IMR-90 (cell line): ENCODE results near the gene CXCR6. TPM values are rescaled to one million over a fixed set of nuclear protein-coding genes. Genes with fewer than 3 reads are reported as not detected.

Experiments used
- ATAC-seq: fragments of 200-7000 bp; cut with Tn5 transposase; 2 replicates; pipeline ENCODE4 v1.9.1; 2020; ENCODE audit warnings: low read depth, mild to moderate bottlenecking, moderate library complexity
- BruUV-seq: library from RNA; stranded (reverse); fragments of 400-500 nt; replicated peaks from 2 replicates; lab custom pipeline; 2021; lab: Mats Ljungman, UMichigan
- CTCF ChIA-PET: fragments of 300-600 bp; formaldehyde crosslinking; extraction: SDS; loops from one replicate; lab custom pipeline; 2021; ENCODE audit warnings: antibody characterized with exemption; lab: Yijun Ruan, JAX
- POLR2A ChIA-PET: fragments of 300-600 bp; sonication (Branson Sonifier 250); formaldehyde crosslinking; loops from one replicate; lab custom pipeline; 2022; ENCODE audit warnings: antibody characterized with exemption; ENCODE audit not compliant: unreplicated experiment; lab: Charles Lee
- DNase-seq: peaks from one replicate; pipeline ENCODE4 v3.0.0; 2013
- H2AFZ ChIP-seq: replicated peaks from 2 replicates; pipeline ENCODE3; 2013; ENCODE audit warnings: low read length, mild to moderate bottlenecking; ENCODE audit not compliant: poor library complexity
- H2AK5ac ChIP-seq: 2 replicates; pipeline ENCODE4 v1.6.1; 2013; ENCODE audit warnings: low read depth, low read length, inconsistent platforms
- H2AK9ac ChIP-seq: replicated peaks from 2 replicates; pipeline ENCODE3; 2013; ENCODE audit warnings: mild to moderate bottlenecking, low read depth, low read length, moderate library complexity; ENCODE audit not compliant: poor library complexity
- H2BK120ac ChIP-seq: 2 replicates; pipeline ENCODE4 v1.6.1; 2013; ENCODE audit warnings: low read depth, low read length, inconsistent platforms
- H2BK15ac ChIP-seq: 3 replicates; pipeline ENCODE4 v1.6.1; 2013; ENCODE audit warnings: low read depth, low read length, inconsistent platforms
- H2BK20ac ChIP-seq: 2 replicates; pipeline ENCODE4 v1.6.1; 2013; ENCODE audit warnings: low read depth, mild to moderate bottlenecking, inconsistent platforms, low read length, moderate library complexity
- H2BK5ac ChIP-seq: 2 replicates; pipeline ENCODE4 v1.6.1; 2013; ENCODE audit warnings: mild to moderate bottlenecking, low read depth, low read length, inconsistent platforms; ENCODE audit not compliant: poor library complexity, severe bottlenecking
- H3K14ac ChIP-seq: replicated peaks from 2 replicates; pipeline ENCODE4 v1.6.1; 2013; ENCODE audit warnings: low read depth, low read length, inconsistent platforms
- H3K18ac ChIP-seq: 2 replicates; pipeline ENCODE4 v1.6.1; 2013; ENCODE audit warnings: low read depth, low read length, control low read depth
- H3K23ac ChIP-seq: 2 replicates; pipeline ENCODE4 v1.6.1; 2013; ENCODE audit warnings: low read depth, low read length, inconsistent platforms
- H3K27ac ChIP-seq: 2 replicates; pipeline ENCODE4 v1.5.1; 2013; ENCODE audit warnings: mild to moderate bottlenecking, control low read depth, low read length; ENCODE audit not compliant: insufficient read depth
- H3K27me3 ChIP-seq: 2 replicates; pipeline ENCODE4 v1.6.1; 2013; ENCODE audit warnings: low read length; ENCODE audit not compliant: control insufficient read depth, insufficient read depth
- H3K36me3 ChIP-seq: 2 replicates; pipeline ENCODE4 v1.6.1; 2013; ENCODE audit warnings: low read length, mixed read lengths; ENCODE audit not compliant: control insufficient read depth, insufficient read depth
- H3K4ac ChIP-seq: 2 replicates; pipeline ENCODE4 v1.6.1; 2013; ENCODE audit warnings: low read depth, low read length, inconsistent platforms
- H3K4me1 ChIP-seq: 2 replicates; pipeline ENCODE4 v1.6.1; 2013; ENCODE audit warnings: low read length, mixed read lengths; ENCODE audit not compliant: control insufficient read depth, insufficient read depth
- H3K4me2 ChIP-seq: 2 replicates; pipeline ENCODE4 v1.6.1; 2013; ENCODE audit warnings: low read depth, mild to moderate bottlenecking, control low read depth, low read length, moderate library complexity
- H3K4me3 ChIP-seq: 2 replicates; pipeline ENCODE4 v1.5.1; 2013; ENCODE audit warnings: low read depth, mild to moderate bottlenecking, control low read depth, low read length, moderate library complexity; ENCODE audit not compliant: insufficient read depth
- H3K56ac ChIP-seq: 2 replicates; pipeline ENCODE4 v1.6.1; 2013; ENCODE audit warnings: low read length, inconsistent platforms; ENCODE audit not compliant: insufficient read depth; ENCODE audit errors: extremely low read depth
- H3K79me1 ChIP-seq, 2 experiments: 2 replicates each; pipeline ENCODE4 v1.6.1; 2013; ENCODE audit warnings: low read length in 2 of 2, inconsistent platforms in 1 of 2, low read depth in 1 of 2
- H3K9ac ChIP-seq: 2 replicates; pipeline ENCODE4 v1.6.1; 2013; ENCODE audit warnings: low read depth, low read length, control low read depth
- H3K9me1 ChIP-seq: 2 replicates; pipeline ENCODE4 v1.6.1; 2013; ENCODE audit warnings: low read length, inconsistent platforms; ENCODE audit not compliant: insufficient read depth
- H3K9me3 ChIP-seq: 2 replicates; pipeline ENCODE4 v1.6.1; 2013; ENCODE audit warnings: low read length; ENCODE audit not compliant: control insufficient read depth, insufficient read depth
- H4K20me1 ChIP-seq: 2 replicates; pipeline ENCODE4 v1.6.1; 2013; ENCODE audit warnings: low read length, inconsistent platforms; ENCODE audit not compliant: insufficient read depth
- H4K5ac ChIP-seq: 2 replicates; pipeline ENCODE4 v1.6.1; 2013; ENCODE audit warnings: mild to moderate bottlenecking, low read depth, low read length, control low read depth
- H4K8ac ChIP-seq, 2 experiments: 2 replicates each; pipeline ENCODE4 v1.6.1; 2013; ENCODE audit warnings: low read depth in 2 of 2, low read length in 2 of 2, control low read depth in 1 of 2, inconsistent platforms in 1 of 2
- H4K91ac ChIP-seq: 2 replicates; pipeline ENCODE4 v1.6.1; 2013; ENCODE audit warnings: low read depth, low read length, inconsistent platforms; ENCODE audit not compliant: insufficient read depth
- BHLHE40 ChIP-seq: fragments of 150-350 bp; IDR thresholded peaks from 2 replicates; pipeline ENCODE4 v1.6.1; 2016; ENCODE audit warnings: mild to moderate bottlenecking, low read depth, low read length
- CEBPB ChIP-seq: IDR thresholded peaks from 2 replicates; pipeline ENCODE4 v1.6.1; 2012; ENCODE audit warnings: low read depth, low read length, improper control_type of control experiment
- CHD1 ChIP-seq: IDR thresholded peaks from 2 replicates; pipeline ENCODE4 v1.6.1; 2012; ENCODE audit warnings: low read depth, low read length, improper control_type of control experiment
- FOS ChIP-seq: fragments of 150-350 bp; IDR thresholded peaks from 2 replicates; pipeline ENCODE4 v1.6.1; 2016; ENCODE audit warnings: low read depth, low read length
- MAFK ChIP-seq: IDR thresholded peaks from 2 replicates; pipeline ENCODE4 v1.6.1; 2012; ENCODE audit warnings: low read depth, low read length, improper control_type of control experiment
- MAZ ChIP-seq: IDR thresholded peaks from 2 replicates; pipeline ENCODE4 v1.6.1; 2012; ENCODE audit warnings: low read depth, mild to moderate bottlenecking, low read length, improper control_type of control experiment, moderate library complexity, borderline replicate concordance
- MXI1 ChIP-seq: IDR thresholded peaks from 2 replicates; pipeline ENCODE4 v1.6.1; 2012; ENCODE audit warnings: low read depth, mild to moderate bottlenecking, low read length, moderate library complexity, borderline replicate concordance
- NFE2L2 ChIP-seq: fragments of 150-350 bp; IDR thresholded peaks from 2 replicates; pipeline ENCODE4 v1.6.1; 2016; ENCODE audit warnings: low read depth, mild to moderate bottlenecking, low read length
- POLR2A ChIP-seq: IDR thresholded peaks from 2 replicates; pipeline ENCODE4 v1.6.1; 2012; ENCODE audit warnings: mild to moderate bottlenecking, low read depth, low read length
- RAD21 ChIP-seq: IDR thresholded peaks from 2 replicates; pipeline ENCODE4 v1.6.1; 2012; ENCODE audit warnings: low read length, improper control_type of control experiment
- RCOR1 ChIP-seq: IDR thresholded peaks from 2 replicates; pipeline ENCODE4 v1.6.1; 2012; ENCODE audit warnings: mild to moderate bottlenecking, low read length, improper control_type of control experiment; ENCODE audit not compliant: insufficient replicate concordance
- RFX5 ChIP-seq: IDR thresholded peaks from 2 replicates; pipeline ENCODE4 v1.8.0; 2012; ENCODE audit warnings: low read depth, mild to moderate bottlenecking, low read length, moderate library complexity
- SMC3 ChIP-seq: fragments of 150-350 bp; IDR thresholded peaks from 2 replicates; pipeline ENCODE4 v1.6.1; 2016; ENCODE audit warnings: low read depth, mild to moderate bottlenecking, antibody characterized with exemption, low read length, moderate library complexity
- USF2 ChIP-seq: fragments of 150-350 bp; IDR thresholded peaks from 2 replicates; pipeline ENCODE4 v1.6.1; 2017; ENCODE audit warnings: mild to moderate bottlenecking, antibody characterized with exemption, low read length, low read depth
- WGBS, 2 experiments: methylation state at CpG; one replicate each; pipeline versions ENCODE4 v1.1.5 to v1.1.7; 2013; ENCODE audit warnings: missing lambda C conversion rate in 2 of 2; ENCODE audit not compliant: insufficient read length in 1 of 2; ENCODE audit errors: extremely low coverage in 2 of 2; 5-methylcytosine and 5-hydroxymethylcytosine counted together
- dilution Hi-C: fragments of 300-500 bp; cut with HindIII; formaldehyde crosslinking; loops from one replicate; pipeline ENCODE4 v1.14.3; 2018; ENCODE audit warnings: low sequenced_read_pairs; ENCODE audit not compliant: unreplicated experiment
- in situ Hi-C: fragments of 300-500 bp; cut with MboI; formaldehyde crosslinking; loops from 3 replicates; pipeline ENCODE4 v1.14.3; 2019; ENCODE audit warnings: low sequenced_read_pairs, inconsistent platforms, mixed read lengths
- intact Hi-C: fragments of 100-400 bp; cut with micrococcal nuclease; formaldehyde crosslinking; loops from 2 replicates; pipeline ENCODE4 v1.10.0; 2022
- polyA plus RNA-seq, 3 experiments: library from polyadenylated mRNA; depleted of rRNA; stranded (reverse); fragments of >200 nt; gene quantifications; 2 replicates each; pipeline ENCODE4 v1.2.3, GENCODE V29; 2012; ENCODE audit warnings: low replicate concordance in 1 of 3
- total RNA-seq: library from RNA; depleted of rRNA; stranded (reverse); fragments of >200 nt; gene quantifications from 2 replicates; pipeline ENCODE4 v1.2.3, GENCODE V29; 2012
- TF ChIP-seq, protein P1 (sequence below): conservative IDR thresholded peaks from 2 replicates; pipeline ENCODE4 v1.5.1; 2012; ENCODE audit warnings: mild to moderate bottlenecking, low read depth, low read length, improper control_type of control experiment

The CXCR6 gene
- total and polyA plus RNA-seq, 2 of the 4 experiments (the other 2 are of a cell fraction): not detected

- in situ Hi-C loops (no loop called here), dilution Hi-C loops (no loop called here), intact Hi-C loops (loop anchor here (1.0 kb wide), 1 partner anchor 146 kb away; no protein-coding TSS in a partner anchor)
- H2AK5ac ChIP-seq: peak overlapping the region; percentile 69; the same call in 1 of the 2 replicates
- ChIA-PET CTCF (interaction anchor here (0.6 to 1.2 kb wide), 4 partner anchors 23 to 192 kb away, joined by 3 read pairs; no protein-coding TSS in a partner anchor), POLR2A (no interaction called here)
- H3K9ac ChIP-seq: no peak overlapping the region
- TF ChIP-seq CHD1: no peak
- no peak for TF ChIP-seq BHLHE40
- no peak for TF ChIP-seq MAZ
- no peak for TF ChIP-seq MXI1
- TF ChIP-seq FOS: no peak
- TF ChIP-seq SMC3: peak; percentile 48
- no peak for TF ChIP-seq MAFK
- peak; percentile 72 for TF ChIP-seq RAD21
- TF ChIP-seq USF2: peak; percentile 91
- TF ChIP-seq RCOR1: no peak
- TF ChIP-seq NFE2L2: no peak
- TF ChIP-seq, protein P1, sequence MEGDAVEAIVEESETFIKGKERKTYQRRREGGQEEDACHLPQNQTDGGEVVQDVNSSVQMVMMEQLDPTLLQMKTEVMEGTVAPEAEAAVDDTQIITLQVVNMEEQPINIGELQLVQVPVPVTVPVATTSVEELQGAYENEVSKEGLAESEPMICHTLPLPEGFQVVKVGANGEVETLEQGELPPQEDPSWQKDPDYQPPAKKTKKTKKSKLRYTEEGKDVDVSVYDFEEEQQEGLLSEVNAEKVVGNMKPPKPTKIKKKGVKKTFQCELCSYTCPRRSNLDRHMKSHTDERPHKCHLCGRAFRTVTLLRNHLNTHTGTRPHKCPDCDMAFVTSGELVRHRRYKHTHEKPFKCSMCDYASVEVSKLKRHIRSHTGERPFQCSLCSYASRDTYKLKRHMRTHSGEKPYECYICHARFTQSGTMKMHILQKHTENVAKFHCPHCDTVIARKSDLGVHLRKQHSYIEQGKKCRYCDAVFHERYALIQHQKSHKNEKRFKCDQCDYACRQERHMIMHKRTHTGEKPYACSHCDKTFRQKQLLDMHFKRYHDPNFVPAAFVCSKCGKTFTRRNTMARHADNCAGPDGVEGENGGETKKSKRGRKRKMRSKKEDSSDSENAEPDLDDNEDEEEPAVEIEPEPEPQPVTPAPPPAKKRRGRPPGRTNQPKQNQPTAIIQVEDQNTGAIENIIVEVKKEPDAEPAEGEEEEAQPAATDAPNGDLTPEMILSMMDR: peak; percentile 63
- no peak for TF ChIP-seq POLR2A
- no peak for TF ChIP-seq RFX5
- TF ChIP-seq CEBPB: no peak
- no peaks in the 10 kb centered on the region for H3K27me3 ChIP-seq
- H2BK20ac ChIP-seq: no peak overlapping the region
- BruUV-seq: no TSS peak
- H2BK15ac ChIP-seq: no peak overlapping the region
- H3K18ac ChIP-seq: no peak overlapping the region
- no peaks in the 10 kb centered on the region for H3K9me3 ChIP-seq
- no peak overlapping the region for H3K27ac ChIP-seq
- no peaks in the 10 kb centered on the region for H4K20me1 ChIP-seq
- no peak overlapping the region for H3K4me2 ChIP-seq
- H3K4me3 ChIP-seq: no peak overlapping the region
- H2BK5ac ChIP-seq: no peak overlapping the region
- 39% methylated on average over 5 of the region's 9 CpGs; no CpG with 5 or more reads in 1 of the 2 experiments for WGBS, 2 experiments
- H3K4ac ChIP-seq: no peak overlapping the region
- peak overlapping the region; percentile 79 for H2AK9ac ChIP-seq
- peaks cover 19% of the 10 kb centered on the region for H3K4me1 ChIP-seq
- peak; percentile 84 for ATAC-seq
- 0 out of 2 replicates have a peak overlapping the region, but pooled peaks have one; percentile 0 for H3K23ac ChIP-seq
- H3K79me1 ChIP-seq: no peaks in the 10 kb centered on the region
- no peaks in the 10 kb centered on the region for H3K36me3 ChIP-seq
- H4K8ac ChIP-seq: no peak overlapping the region
- peak overlapping the region; percentile 16 for H2AFZ ChIP-seq
- peaks cover 12% of the 10 kb centered on the region; the same call in 1 of the 2 replicates for H3K9me1 ChIP-seq
- no peak overlapping the region; the same call in 1 of the 2 replicates for H4K91ac ChIP-seq
- peak; percentile 84 for DNase-seq
- no peak overlapping the region for H4K5ac ChIP-seq
- H3K56ac ChIP-seq: no peak overlapping the region
- H3K14ac ChIP-seq: peak overlapping the region; percentile 1; the same call in 1 of the 2 replicates
- H2BK120ac ChIP-seq: 0 out of 2 replicates have a peak overlapping the region, but pooled peaks have one; percentile 32
These were observed 36.4 kb upstream of the CXCR6 start for GRCh38 chr3:45906681-45907407.
